Common myeloid progenitor, CD34-positive (primary cell): ENCODE results near the gene ACOT13.
"Not testable (repeated sequence)": the region's sequence is repeated elsewhere in the genome, so short reads cannot be mapped to it uniquely, and the experiment has no call there.

ENCODE experiments used
- CTCF ChIA-PET: fragments of 350-600 bp; sonication (Branson Sonifier 250); formaldehyde crosslinking; loops from one replicate; lab custom pipeline; 2021; ENCODE audit warnings: antibody characterized with exemption; lab: Charles Lee
- POLR2A ChIA-PET: fragments of 350-600 bp; sonication (Branson Sonifier 250); formaldehyde crosslinking; loops from one replicate; lab custom pipeline; 2021; ENCODE audit warnings: antibody characterized with exemption; lab: Charles Lee
- DNase-seq, 3 donors: peaks; one replicate each; pipeline versions ENCODE4 v3.0.0 to v3.0.0-alpha.2; 2013
- H3K27ac ChIP-seq, 2 experiments: 1 replicate in 1 of 2; 2 replicates in 1 of 2; pipeline ENCODE4 v1.7.0; 2013; ENCODE audit warnings: inconsistent platforms in 2 of 2, low read length in 2 of 2, mild to moderate bottlenecking in 2 of 2, low read depth in 1 of 2, moderate library complexity in 1 of 2; ENCODE audit not compliant: severe bottlenecking in 2 of 2, insufficient read depth in 1 of 2, poor library complexity in 1 of 2
- H3K27me3 ChIP-seq, 5 experiments: replicated peaks in 2 of 5; 1 replicate in 3 of 5; 2 replicates in 2 of 5; pipeline versions ENCODE4 v1.6.1 to v1.7.0; 2013; ENCODE audit warnings: low read length in 4 of 5, mild to moderate bottlenecking in 2 of 5, moderate library complexity in 2 of 5, inconsistent platforms in 1 of 5; ENCODE audit not compliant: insufficient read depth in 5 of 5, control insufficient read depth in 4 of 5
- H3K36me3 ChIP-seq, 4 experiments: 1 replicate in 2 of 4; 2 replicates in 2 of 4; pipeline versions ENCODE4 v1.6.1 to v1.7.0; 2013; ENCODE audit warnings: low read length in 3 of 4, control low read depth in 1 of 4, mild to moderate bottlenecking in 1 of 4; ENCODE audit not compliant: control insufficient read depth in 4 of 4, insufficient read depth in 4 of 4
- H3K4me1 ChIP-seq, 4 experiments: 1 replicate in 3 of 4; 2 replicates in 1 of 4; pipeline versions ENCODE4 v1.6.1 to v1.7.1; 2013; ENCODE audit warnings: low read length in 3 of 4, mild to moderate bottlenecking in 3 of 4, control low read depth in 1 of 4, inconsistent platforms in 1 of 4, moderate library complexity in 1 of 4; ENCODE audit not compliant: control insufficient read depth in 4 of 4, insufficient read depth in 4 of 4; ENCODE audit errors: control extremely low read depth in 1 of 4
- H3K4me3 ChIP-seq, 7 experiments: 1 replicate in 4 of 7; 2 replicates in 3 of 7; pipeline versions ENCODE4 v1.5.1 to v1.7.0; 2013; ENCODE audit warnings: mild to moderate bottlenecking in 7 of 7, low read length in 6 of 7, moderate library complexity in 6 of 7, inconsistent platforms in 2 of 7, low read depth in 2 of 7, control low read depth in 1 of 7; ENCODE audit not compliant: insufficient read depth in 4 of 7, control insufficient read depth in 1 of 7; ENCODE audit errors: extremely low read depth in 1 of 7
- H3K9me3 ChIP-seq, 5 experiments: 1 replicate in 4 of 5; 2 replicates in 1 of 5; pipeline versions ENCODE4 v1.6.1 to v1.7.1; 2013; ENCODE audit warnings: low read length in 4 of 5, mild to moderate bottlenecking in 2 of 5, inconsistent platforms in 1 of 5, low read depth in 1 of 5, moderate library complexity in 1 of 5; ENCODE audit not compliant: control insufficient read depth in 4 of 5, insufficient read depth in 2 of 5; ENCODE audit errors: control extremely low read depth in 1 of 5
- WGBS: methylation state at CpG from one replicate; pipeline ENCODE4 v1.1.5; 2013; ENCODE audit not compliant: insufficient coverage; 5-methylcytosine and 5-hydroxymethylcytosine counted together

Gene ACOT13

DNA sequence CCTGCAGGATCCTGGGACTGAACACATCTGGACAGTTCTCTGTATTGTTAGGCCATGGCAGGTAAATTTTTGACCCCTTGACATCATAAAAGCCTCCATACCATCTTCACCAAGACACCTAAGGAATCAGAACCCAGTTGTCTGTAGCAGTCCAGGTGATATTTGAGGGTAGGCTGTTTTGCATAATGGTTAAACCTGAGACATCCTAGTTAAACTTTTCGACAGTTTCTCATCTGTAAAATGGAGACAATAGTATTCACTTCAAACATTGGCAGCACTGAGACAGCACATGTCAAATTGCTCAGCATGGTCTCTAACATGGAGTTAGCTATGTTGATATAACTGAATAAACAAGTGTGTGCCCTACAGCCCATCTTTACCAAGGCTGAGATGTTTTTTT, 27.3 kb downstream of the ACOT13 start:
- Histone ChIP-seq H3K27me3 (no peaks in the 10 kb centered on the region), H3K4me3 (no peak overlapping the region), H3K36me3 (peaks cover 0 to 6% (median 0%) of the 10 kb centered on the region in 4 experiments), H3K4me1 (no peaks in the 10 kb centered on the region), H3K27ac (no peak overlapping the region), H3K9me3 (no peaks in the 10 kb centered on the region)
- WGBS: no CpG with 5 or more reads among the region's 1 CpG
- no peak for DNase-seq
- CTCF ChIA-PET: interaction anchor here (0.8 to 12.3 kb wide), 6 partner anchors 11 to 261 kb away, joined by 3 to 150 read pairs (median 3); partner anchors contain the start of genes ACOT13 and ALDH5A1
- POLR2A ChIA-PET: no interaction called here

DNA sequence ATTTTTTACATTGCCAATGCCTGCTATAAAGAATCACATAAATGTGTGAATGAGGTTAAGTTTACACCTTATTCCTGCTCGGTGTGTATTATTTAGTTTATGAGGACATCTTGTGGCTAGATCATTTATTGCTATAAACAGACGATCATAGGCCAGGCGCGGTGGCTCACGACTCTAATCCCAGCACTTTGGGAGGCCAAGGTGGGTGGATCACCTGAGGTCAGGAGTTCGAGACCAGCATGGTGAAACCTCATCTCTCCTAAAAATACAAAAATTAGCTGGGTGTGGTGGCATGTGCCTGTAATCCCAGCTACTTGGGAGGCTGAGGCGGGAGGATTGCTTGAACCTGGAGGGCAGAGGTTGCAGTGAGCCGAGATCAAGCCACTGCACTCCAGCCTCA, 28.8 kb downstream of the ACOT13 start:
- CTCF ChIA-PET: interaction anchor here (1.0 to 12.3 kb wide), 8 partner anchors 12 to 262 kb away, joined by 3 to 150 read pairs (median 3); partner anchors contain the start of genes ACOT13 and KIAA0319
- H3K27me3 ChIP-seq, H3K27ac ChIP-seq, H3K4me3 ChIP-seq, H3K4me1 ChIP-seq, H3K9me3 ChIP-seq, POLR2A ChIA-PET: not testable (repeated sequence)
- WGBS: 9% methylated on average over 4 of the region's 8 CpGs
- H3K36me3 ChIP-seq: peaks cover 0 to 13% (median 1%) of the 10 kb centered on the region in 4 experiments
- DNase-seq: peak; percentile 46 to 73 (median 72)

DNA sequence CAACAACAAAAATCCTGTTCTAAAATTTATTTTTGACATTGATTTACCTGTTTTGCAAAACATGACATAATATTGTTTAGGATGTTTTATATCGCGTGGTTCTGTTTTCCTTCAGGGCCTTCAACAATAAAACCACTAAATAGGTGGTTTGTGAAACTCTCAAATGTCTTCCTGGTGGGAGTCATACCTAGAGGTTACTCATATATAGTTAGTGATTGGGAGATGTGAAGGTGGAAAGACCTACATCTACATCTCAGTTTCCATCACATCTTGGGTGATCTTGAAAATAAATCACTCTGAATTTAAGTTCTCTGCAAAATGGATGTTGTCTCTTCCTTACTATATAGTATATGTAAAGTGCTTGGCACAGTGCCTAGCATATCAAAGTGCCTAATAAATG, 29.2 kb downstream of the ACOT13 start:
- Histone ChIP-seq H3K36me3 (peaks cover 0 to 13% (median 1%) of the 10 kb centered on the region in 4 experiments), H3K4me3 (no peak overlapping the region), H3K9me3 (no peaks in the 10 kb centered on the region), H3K27ac (no peak overlapping the region), H3K4me1 (no peaks in the 10 kb centered on the region), H3K27me3 (no peaks in the 10 kb centered on the region)
- no CpG with 5 or more reads among the region's 2 CpGs for WGBS
- ChIA-PET POLR2A (no interaction called here), CTCF (interaction anchor here (1.0 to 12.3 kb wide), 3 partner anchors 50 to 175 kb away, joined by 3 to 150 read pairs (median 4); partner anchors contain the start of gene KIAA0319)
- DNase-seq: no peak

DNA sequence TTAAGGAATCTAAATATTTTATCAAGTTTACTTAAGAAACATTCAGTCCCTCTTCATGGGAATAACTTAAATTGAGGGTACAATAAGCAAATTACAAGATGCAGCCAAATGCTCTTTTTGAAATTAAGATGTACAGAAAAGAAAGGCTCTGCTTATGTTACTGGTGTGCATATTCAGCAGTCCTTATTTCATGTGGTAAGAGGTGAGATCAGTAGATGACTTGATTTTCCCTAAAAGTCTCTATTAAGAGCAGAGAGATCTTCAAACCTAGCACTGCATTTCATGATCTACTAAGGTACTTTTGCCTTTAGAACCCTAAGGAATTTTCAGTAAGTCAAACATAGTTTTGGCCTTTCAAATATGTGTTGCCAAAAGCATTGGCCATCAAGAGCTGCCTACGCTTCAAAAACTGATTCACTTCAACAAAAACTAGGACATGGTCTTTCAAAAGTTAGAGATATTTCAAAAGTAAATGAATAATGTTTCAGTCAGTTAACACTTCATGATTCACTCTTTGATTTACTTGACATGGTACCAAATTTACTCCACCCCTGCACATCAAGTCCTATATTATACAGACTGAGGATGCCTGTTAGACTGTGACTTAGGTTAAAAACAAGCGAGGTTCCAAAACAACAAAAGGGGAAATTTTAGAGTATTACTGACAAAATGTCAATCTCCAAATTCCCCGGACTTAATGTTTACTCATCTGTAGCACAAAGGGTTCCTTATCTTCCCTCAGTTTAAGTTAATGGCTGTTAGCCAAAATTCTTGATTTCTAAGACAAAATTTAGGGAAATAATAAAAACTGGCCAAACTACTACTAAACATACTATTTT, 32.9 kb downstream of the ACOT13 start:
- Histone ChIP-seq H3K27me3 (no peaks in the 10 kb centered on the region), H3K4me3 (no peak overlapping the region), H3K4me1 (no peaks in the 10 kb centered on the region), H3K27ac (no peak overlapping the region), H3K9me3 (no peaks in the 10 kb centered on the region), H3K36me3 (peaks cover 12 to 47% (median 24%) of the 10 kb centered on the region in 4 experiments)
- CTCF ChIA-PET: interaction anchor here (12.3 kb wide), 1 partner anchor 118 kb away, joined by 150 read pairs; no protein-coding TSS in a partner anchor
- no CpG with 5 or more reads among the region's 3 CpGs for WGBS
- DNase-seq: no peak
- POLR2A ChIA-PET: no interaction called here

DNA sequence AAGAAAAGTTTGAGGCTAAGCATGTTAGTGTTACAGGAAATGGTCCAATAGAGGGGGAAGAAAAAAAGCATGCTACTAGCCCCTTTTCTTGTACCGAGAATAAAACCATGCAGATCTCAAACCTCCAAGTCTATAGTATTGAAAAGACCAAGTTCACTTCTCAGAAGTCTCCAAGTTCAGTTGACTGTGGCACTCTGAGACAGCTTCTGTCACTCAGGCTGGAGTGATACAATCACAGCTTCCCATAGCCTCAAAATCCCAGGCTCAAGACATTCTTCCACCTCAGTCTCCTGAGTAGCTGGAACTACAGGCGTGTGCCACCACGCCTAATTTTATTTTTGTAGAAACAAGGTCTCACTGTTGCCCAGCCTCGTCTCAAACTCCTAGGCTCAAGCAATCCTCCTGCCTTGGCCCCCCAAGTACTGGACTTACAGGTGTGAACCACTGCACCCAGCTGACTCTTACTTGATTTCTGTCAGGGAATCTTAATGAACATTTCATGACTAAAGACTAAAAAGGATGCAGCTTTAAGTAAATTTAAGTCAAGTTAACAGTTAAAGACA, 35.9 kb downstream of the ACOT13 start:
- no peaks in the 10 kb centered on the region for H3K4me1 ChIP-seq
- no peaks in the 10 kb centered on the region for H3K27me3 ChIP-seq
- WGBS: 93% methylated on average over 3 of the region's 4 CpGs
- no peak overlapping the region for H3K27ac ChIP-seq
- peaks cover 20 to 73% (median 41%) of the 10 kb centered on the region in 4 experiments for H3K36me3 ChIP-seq
- ChIA-PET POLR2A (no interaction called here), CTCF (interaction anchor here (1.3 to 3.7 kb wide), 5 partner anchors 12 to 134 kb away, joined by 3 to 16 read pairs (median 6); no protein-coding TSS in a partner anchor)
- H3K9me3 ChIP-seq: no peaks in the 10 kb centered on the region
- no peak overlapping the region for H3K4me3 ChIP-seq
- no peak for DNase-seq

DNA sequence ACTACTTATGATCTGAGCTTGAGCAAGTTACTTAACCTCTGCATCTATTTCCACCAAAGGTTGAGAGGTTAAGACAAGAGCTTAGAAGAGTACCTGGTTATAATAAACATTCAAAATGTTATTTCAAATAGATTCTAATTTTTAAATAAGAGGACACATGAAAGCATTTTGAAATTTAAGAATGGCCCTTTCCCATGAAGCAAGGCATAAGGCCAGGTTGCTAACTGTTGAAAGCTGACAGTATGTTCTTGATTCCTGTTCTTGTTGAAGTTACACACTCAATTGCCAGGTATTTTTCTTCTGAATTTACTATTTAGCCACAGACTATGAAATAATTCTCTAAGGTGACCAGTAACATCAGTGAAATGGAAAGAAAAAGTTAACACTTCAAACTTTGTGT, 37.6 kb downstream of the ACOT13 start:
- Histone ChIP-seq H3K36me3 (peaks cover 27 to 81% (median 52%) of the 10 kb centered on the region in 4 experiments), H3K4me3 (no peak overlapping the region), H3K27ac (peak overlapping the region; percentile 7 to 30), H3K4me1 (no peaks in the 10 kb centered on the region), H3K27me3 (no peaks in the 10 kb centered on the region), H3K9me3 (no peaks in the 10 kb centered on the region)
- CTCF ChIA-PET: interaction anchor here (1.1 to 3.7 kb wide), 5 partner anchors 10 to 179 kb away, joined by 3 to 16 read pairs (median 6); partner anchors contain the start of gene C6orf62
- POLR2A ChIA-PET: no interaction called here
- DNase-seq: no peak
